Esophagus (tissue), 2 donors: ENCODE results near the gene VPS4A. TPM values are rescaled to one million over a fixed set of nuclear protein-coding genes. Genes with fewer than 3 reads are reported as not detected.

ENCODE experiments used
- H3K27ac ChIP-seq, 2 donors: one replicate each; pipeline ENCODE4 v1.5.1; 2013; ENCODE audit warnings: low read depth in 2 of 2, mild to moderate bottlenecking in 2 of 2, inconsistent platforms in 1 of 2, low read length in 1 of 2, moderate library complexity in 1 of 2
- H3K27me3 ChIP-seq, 2 donors: one replicate each; pipeline ENCODE4 v1.6.1; 2013; ENCODE audit warnings: low read length in 2 of 2, control low read depth in 1 of 2, mild to moderate bottlenecking in 1 of 2; ENCODE audit not compliant: insufficient read depth in 2 of 2, control insufficient read depth in 1 of 2
- H3K36me3 ChIP-seq, 2 donors: one replicate each; pipeline ENCODE4 v1.6.1; 2013; ENCODE audit warnings: low read length in 1 of 2; ENCODE audit not compliant: control insufficient read depth in 2 of 2, insufficient read depth in 2 of 2
- H3K4me1 ChIP-seq, 2 donors: one replicate each; pipeline ENCODE4 v1.6.1; 2013; ENCODE audit warnings: low read length in 1 of 2; ENCODE audit not compliant: control insufficient read depth in 2 of 2, insufficient read depth in 2 of 2
- H3K4me3 ChIP-seq, 2 donors: one replicate each; pipeline ENCODE4 v1.5.1; 2013; ENCODE audit warnings: low read length in 2 of 2, mild to moderate bottlenecking in 2 of 2, low read depth in 1 of 2, moderate library complexity in 1 of 2
- H3K9me3 ChIP-seq, 2 donors: one replicate each; pipeline ENCODE4 v1.6.1; 2013; ENCODE audit warnings: mild to moderate bottlenecking in 2 of 2, low read depth in 1 of 2, low read length in 1 of 2, moderate library complexity in 1 of 2; ENCODE audit not compliant: control insufficient read depth in 2 of 2, insufficient read depth in 1 of 2
- WGBS, 2 donors: extraction: QIAGEN DNeasy Blood & Tissue Kit; methylation state at CpG; one replicate each; pipeline ENCODE4 v1.1.7; 2013; 5-methylcytosine and 5-hydroxymethylcytosine counted together
- polyA plus RNA-seq, 2 donors: library from polyadenylated mRNA; stranded (reverse); fragments of 200-250 nt; gene quantifications; one replicate each; pipeline ENCODE4 v1.2.3, GENCODE V29; 2013
- donor health status: healthy with polysubstance abuse.
- donor health status: Bipolar disorder and iron deficiency.

VPS4A gene
- polyA plus RNA-seq, 2 donors, result 24.1 to 24.4 TPM

DNA sequence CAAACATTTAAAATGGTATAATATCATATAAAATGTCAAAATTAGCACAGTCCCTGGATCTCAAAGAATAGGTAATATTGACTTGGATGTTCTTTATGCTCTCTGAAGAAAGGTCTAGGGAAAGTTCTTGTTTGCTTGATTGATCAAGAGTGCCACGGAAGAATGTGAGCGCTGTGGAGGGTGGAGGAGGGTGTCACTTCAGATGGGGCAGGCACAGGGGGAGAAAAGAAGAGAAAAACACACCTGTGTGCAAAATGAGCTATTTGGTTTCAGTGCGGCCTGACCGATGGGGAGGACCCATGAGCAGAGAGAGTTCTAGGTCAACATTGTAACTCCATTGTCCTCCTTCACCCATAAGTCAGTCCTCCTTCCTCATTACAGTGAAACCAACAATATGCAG is 8.8 kb upstream of the VPS4A start:
- Histone ChIP-seq H3K9me3 (no peaks in the 10 kb centered on the region), H3K4me1 (no peaks in the 10 kb centered on the region), H3K36me3 (peaks cover 2 to 3% of the 10 kb centered on the region in 2 donors), H3K4me3 (no peak overlapping the region), H3K27me3 (no peaks in the 10 kb centered on the region), H3K27ac (no peak overlapping the region)
- 91 to 92% methylated on average over 4 of the region's 4 CpGs for WGBS, 2 donors

DNA sequence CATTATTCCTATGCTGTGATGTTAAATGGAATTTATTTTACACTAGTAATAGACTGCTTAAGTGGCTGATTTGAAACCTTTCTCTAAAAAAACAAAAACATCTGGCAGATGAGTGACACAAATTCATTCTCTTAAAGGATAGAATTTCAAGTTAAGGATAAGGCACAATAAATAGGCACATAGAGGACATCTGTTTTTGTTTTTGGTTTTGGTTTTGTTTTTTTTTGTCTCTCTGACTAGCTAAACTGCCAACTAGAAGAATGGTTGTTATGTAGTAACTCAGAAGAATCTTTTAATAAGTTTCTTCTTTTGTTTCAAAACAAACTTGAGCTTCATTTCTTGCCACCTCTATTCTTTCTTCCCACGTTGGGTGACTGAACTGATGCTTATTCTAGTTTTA is 5.1 kb upstream of the VPS4A start:
- H3K4me1 ChIP-seq, result peaks cover 0 to 3% of the 10 kb centered on the region in 2 donors
- H3K27me3 ChIP-seq, result no peaks in the 10 kb centered on the region
- H3K9me3 ChIP-seq, result no peaks in the 10 kb centered on the region
- H3K27ac ChIP-seq, result no peak overlapping the region
- H3K36me3 ChIP-seq, result peaks cover 2 to 3% of the 10 kb centered on the region in 2 donors
- H3K4me3 ChIP-seq, result no peak overlapping the region
- WGBS, 2 donors, result 81% methylated on average over 1 of the region's 1 CpG

DNA sequence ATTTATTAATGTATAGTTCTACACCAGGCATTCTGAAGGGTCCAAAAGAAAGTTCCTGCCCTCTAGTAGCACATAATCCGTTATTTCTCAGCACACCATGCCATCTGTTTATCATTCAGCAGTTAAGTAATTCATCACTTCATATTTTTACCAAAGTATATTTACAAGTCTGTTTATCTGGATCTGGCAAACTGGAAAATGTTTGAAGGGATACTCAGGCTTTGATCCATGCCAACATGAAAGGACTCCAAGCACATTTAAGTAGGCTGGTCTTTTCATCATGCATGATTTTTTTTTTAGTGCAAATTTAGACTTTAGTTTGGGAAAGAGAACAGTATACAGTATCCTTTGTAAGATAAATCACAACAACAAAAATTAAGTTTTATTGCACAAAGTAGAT is 4.1 kb upstream of the VPS4A start:
- Histone ChIP-seq H3K4me1 (peaks cover 0 to 3% of the 10 kb centered on the region in 2 donors), H3K27me3 (no peaks in the 10 kb centered on the region), H3K36me3 (peaks cover 0 to 2% of the 10 kb centered on the region in 2 donors), H3K4me3 (no peak overlapping the region), H3K27ac (no peak overlapping the region), H3K9me3 (no peaks in the 10 kb centered on the region)
- WGBS, 2 donors, result 59 to 69% methylated on average over 1 of the region's 1 CpG

DNA sequence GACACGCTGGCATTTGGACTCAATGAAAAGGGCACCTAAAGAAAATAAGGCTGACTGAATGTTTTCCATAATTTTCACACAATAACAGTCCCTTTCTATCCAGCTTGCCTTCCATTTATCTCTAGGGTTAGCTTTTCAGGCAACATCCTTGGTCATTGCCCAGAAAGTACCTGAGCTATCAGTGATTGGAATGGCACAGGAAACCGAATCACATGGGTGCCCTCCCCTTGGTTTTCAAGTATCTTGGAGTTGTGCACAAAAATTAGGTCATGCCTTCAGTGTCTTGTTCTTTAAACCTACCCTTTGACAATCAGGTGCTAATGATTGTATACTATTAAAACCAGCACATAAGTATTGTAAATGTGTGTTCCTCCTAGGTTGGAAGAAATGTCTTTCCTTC is 3.3 kb upstream of the VPS4A start:
- Histone ChIP-seq H3K27me3 (no peaks in the 10 kb centered on the region), H3K36me3 (no peaks in the 10 kb centered on the region), H3K9me3 (no peaks in the 10 kb centered on the region), H3K4me3 (no peak overlapping the region), H3K4me1 (peaks cover 0 to 3% of the 10 kb centered on the region in 2 donors), H3K27ac (no peak overlapping the region)
- 92% methylated on average over 2 of the region's 2 CpGs for WGBS, 2 donors

DNA sequence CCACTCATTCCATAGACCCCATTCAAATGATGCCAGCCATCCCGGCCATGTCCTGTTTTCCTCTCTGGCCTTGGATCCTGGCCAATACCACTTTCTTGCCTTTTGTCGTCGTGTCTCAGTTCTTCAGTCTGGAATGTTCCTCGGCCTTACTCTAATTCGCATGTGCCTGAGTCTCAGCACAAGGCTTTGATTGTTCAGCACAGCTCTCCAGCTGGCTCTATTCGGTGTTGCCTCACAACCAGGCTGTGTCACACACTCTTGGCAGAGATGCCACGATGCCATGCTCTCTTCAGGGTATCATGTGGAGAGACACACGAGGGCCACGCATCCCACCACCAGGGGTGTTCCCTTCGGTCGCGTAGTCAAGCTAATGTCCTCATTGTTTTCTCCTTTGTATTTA is 1.8 kb upstream of the VPS4A start:
- Histone ChIP-seq H3K27me3 (no peaks in the 10 kb centered on the region), H3K4me3 (no peak overlapping the region), H3K27ac (no peak overlapping the region), H3K36me3 (peaks cover 0 to 4% of the 10 kb centered on the region in 2 donors), H3K9me3 (no peaks in the 10 kb centered on the region), H3K4me1 (peaks cover 0 to 3% of the 10 kb centered on the region in 2 donors)
- 87 to 88% methylated on average over 12 of the region's 12 CpGs for WGBS, 2 donors

DNA sequence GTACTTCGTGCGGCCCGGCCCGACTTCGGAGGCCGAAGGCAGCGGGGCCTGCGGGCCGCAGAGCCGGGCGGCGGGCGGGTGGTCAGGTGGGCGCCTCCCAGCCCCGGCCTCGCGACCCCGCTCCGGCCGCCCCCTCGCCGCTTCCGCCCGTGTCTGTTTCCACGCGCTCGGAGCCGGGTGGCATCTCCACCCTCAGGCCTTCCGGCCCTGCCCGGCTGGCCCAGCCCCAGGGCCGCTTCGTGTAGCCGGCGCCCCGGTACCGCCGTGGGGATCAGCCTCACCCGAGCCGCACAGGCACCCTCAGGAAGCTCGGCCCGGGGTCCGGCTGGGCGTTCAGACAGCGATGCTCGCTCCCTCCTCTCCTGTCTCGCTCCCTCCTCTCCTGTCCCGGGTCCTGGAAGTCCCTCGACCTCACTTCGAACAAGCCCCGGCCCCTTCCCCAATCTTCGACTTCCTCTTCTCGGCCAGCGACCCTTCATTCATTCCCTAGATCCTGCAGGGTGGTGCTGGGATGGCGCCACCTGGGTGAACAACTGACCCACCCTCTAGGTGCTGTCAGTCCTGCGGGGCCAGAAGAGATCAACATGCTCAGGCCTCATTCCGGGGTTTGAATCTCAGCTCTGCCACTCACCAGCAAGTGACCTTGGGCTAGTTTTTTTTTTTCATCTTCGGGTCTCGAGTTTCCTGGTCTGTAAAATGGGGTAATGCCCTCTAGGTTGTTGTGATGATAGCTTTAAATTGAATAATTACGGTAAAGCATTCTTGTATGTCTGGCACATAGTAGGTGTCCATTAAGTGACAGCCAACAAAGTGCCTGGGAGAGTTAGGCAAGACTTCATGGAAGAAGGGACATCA is 610 bp downstream of the VPS4A start:
- peak overlapping the region; percentile 87 to 95 for H3K27ac ChIP-seq
- peaks cover 11 to 19% of the 10 kb centered on the region in 2 donors for H3K36me3 ChIP-seq
- 1% methylated on average over 52 to 59 of the region's 59 CpGs for WGBS, 2 donors

DNA sequence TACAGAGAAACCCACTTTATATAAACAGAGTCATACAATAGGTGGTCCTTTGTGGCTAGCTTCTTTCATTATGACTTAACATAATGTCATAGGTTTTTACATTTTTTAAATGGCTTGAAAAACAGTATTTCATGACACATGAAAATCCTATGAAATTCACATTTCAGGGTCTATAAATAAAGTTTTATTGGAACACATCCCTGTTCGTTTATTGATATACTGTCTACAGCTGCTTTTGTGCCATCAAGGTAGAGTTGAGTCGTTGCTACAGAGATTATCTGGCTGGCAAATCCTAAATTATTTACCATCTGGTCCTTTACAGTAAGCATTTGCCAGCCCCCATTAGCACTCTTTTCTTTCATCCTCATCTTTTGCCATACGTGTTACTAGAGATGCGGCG is 2.3 kb downstream of the VPS4A start:
- Histone ChIP-seq H3K4me3 (no peak overlapping the region), H3K27ac (no peak overlapping the region), H3K9me3 (no peaks in the 10 kb centered on the region), H3K4me1 (peaks cover 0 to 3% of the 10 kb centered on the region in 2 donors), H3K36me3 (peaks cover 13 to 27% of the 10 kb centered on the region in 2 donors), H3K27me3 (no peaks in the 10 kb centered on the region)
- WGBS, 2 donors, result 92% methylated on average over 5 of the region's 5 CpGs

More for the DNA sequence above, 610 bp downstream of the VPS4A start:
- no peaks in the 10 kb centered on the region for H3K27me3 ChIP-seq
- H3K4me1 ChIP-seq, result peaks cover 0 to 3% of the 10 kb centered on the region in 2 donors
- H3K9me3 ChIP-seq, result no peaks in the 10 kb centered on the region
- peak overlapping the region; percentile 70 to 89 for H3K4me3 ChIP-seq

DNA sequence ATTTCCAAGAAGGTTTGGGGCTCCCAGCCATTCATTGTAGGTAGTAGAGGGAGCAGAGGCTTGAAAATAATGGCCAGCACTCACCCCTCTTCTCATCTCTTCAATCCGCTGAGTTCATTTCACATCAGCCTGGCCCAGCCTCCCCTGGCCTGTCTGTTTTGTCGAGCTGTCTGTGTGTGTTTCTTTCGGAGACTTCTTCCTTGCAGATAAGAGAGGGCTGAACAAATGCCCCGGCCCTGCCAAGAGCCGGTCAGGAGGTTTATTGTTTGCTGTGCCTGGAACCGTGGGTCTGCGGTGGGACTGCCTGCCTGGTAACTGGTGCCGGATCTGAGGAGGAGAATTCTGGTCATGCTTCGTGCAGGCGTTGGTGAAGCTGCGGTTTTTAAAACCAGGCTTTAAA is 3.4 kb downstream of the VPS4A start:
- WGBS, 2 donors, result 81 to 87% methylated on average over 11 of the region's 11 CpGs

DNA sequence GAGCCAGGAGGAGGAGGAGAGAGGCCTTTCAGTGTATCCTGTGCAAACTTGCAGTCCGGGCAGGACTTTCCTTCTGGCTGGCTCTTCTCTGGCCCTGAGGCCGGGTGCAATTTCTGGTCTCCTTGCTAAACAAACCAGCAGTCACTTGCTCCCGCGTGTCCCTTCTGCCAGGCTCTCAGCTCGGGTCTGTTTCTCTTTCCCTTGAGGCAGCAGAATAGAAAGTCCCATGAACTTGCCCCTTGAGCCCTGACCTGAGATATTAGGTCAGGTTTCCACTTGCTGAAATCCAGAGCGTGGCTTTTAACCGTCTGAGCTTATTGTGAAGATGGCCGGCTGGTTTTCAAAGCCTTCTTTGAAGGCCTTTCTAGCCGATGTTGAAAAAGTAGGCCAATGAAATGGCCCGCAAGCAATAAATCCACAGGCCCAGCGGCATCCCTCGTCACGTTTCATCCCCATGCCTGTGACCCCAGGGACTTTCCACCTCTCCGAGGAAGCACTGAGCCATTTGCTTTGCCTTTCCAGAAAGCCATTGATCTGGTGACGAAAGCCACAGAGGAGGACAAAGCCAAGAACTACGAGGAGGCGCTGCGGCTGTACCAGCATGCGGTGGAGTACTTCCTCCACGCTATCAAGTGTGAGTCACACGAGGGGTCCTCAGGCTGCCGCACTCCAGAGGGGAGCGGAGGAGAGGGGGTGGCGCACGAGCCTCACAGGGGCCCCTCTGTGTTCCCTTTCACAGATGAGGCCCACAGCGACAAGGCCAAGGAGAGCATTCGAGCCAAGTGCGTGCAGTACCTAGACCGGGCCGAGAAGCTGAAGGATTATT is 4.5 kb downstream of the VPS4A start:
- Histone ChIP-seq H3K27me3 (no peaks in the 10 kb centered on the region), H3K9me3 (no peaks in the 10 kb centered on the region), H3K36me3 (peaks cover 24 to 49% of the 10 kb centered on the region in 2 donors), H3K27ac (no peak overlapping the region), H3K4me3 (no peak overlapping the region), H3K4me1 (no peaks in the 10 kb centered on the region)
- WGBS, 2 donors, result 80 to 87% methylated on average over 30 of the region's 30 CpGs

More for the DNA sequence above, 3.4 kb downstream of the VPS4A start:
- no peak overlapping the region for H3K27ac ChIP-seq
- H3K4me1 ChIP-seq, result peaks cover 0 to 3% of the 10 kb centered on the region in 2 donors
- no peaks in the 10 kb centered on the region for H3K27me3 ChIP-seq
- no peaks in the 10 kb centered on the region for H3K9me3 ChIP-seq
- H3K4me3 ChIP-seq, result no peak overlapping the region
- peaks cover 13 to 37% of the 10 kb centered on the region in 2 donors for H3K36me3 ChIP-seq
